ENCODE results near the gene CACNA1H.

DNA sequence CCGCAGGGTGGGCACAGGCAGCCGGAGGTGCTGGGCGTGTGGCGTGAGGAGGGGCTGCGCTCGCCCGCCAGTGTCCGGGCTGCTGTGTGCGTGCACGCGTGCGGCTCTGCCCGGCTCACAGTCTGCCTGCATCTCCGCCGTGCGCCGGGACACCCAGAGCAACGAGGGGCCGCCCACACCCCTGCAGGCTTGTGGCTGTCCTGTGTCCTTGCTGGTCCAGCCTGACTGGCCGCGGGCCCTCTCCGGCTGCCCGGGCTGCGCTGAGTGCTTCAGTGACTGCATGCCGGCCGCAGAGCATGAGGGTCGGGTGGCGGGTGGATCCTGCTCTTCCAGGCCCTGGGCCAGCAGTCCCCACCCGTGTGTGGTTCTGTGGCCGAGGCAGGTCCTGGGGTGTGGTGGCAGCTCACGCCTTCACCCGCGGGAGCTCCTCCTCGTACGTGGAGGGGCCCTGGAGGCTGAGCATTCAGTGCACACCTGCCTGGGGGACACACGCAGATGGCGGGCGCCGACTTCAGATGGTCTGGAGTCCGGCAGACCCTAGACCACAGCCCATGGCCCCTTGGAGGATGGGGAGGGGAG is 59.8 kb downstream of the CACNA1H start:
- TF ChIP-seq, protein P1, sequence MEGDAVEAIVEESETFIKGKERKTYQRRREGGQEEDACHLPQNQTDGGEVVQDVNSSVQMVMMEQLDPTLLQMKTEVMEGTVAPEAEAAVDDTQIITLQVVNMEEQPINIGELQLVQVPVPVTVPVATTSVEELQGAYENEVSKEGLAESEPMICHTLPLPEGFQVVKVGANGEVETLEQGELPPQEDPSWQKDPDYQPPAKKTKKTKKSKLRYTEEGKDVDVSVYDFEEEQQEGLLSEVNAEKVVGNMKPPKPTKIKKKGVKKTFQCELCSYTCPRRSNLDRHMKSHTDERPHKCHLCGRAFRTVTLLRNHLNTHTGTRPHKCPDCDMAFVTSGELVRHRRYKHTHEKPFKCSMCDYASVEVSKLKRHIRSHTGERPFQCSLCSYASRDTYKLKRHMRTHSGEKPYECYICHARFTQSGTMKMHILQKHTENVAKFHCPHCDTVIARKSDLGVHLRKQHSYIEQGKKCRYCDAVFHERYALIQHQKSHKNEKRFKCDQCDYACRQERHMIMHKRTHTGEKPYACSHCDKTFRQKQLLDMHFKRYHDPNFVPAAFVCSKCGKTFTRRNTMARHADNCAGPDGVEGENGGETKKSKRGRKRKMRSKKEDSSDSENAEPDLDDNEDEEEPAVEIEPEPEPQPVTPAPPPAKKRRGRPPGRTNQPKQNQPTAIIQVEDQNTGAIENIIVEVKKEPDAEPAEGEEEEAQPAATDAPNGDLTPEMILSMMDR (IDR thresholded peaks at IDR 0.05), result no peak
- no peak for TF ChIP-seq POLR2A (IDR thresholded peaks at IDR 0.05)

Measured in testis (tissue), 2 donors.